T-helper 2 cell treated with Interferon-gamma antibody and Interleukin-4, amounts not matched to agents 5 μg/mL and 100 μg/mL, for 36 hours (primary cell): Measurements from ENCODE around the gene NYAP1.

Experiments used
- DNase-seq: peaks from one replicate; pipeline ENCODE4 v3.0.0; 2021; ENCODE audit warnings: low spot score
- H3K27ac Mint-ChIP-seq: one replicate; pipeline ENCODE4 v1.8.0; 2021; ENCODE audit warnings: mild to moderate bottlenecking, mixed read lengths
- H3K27me3 Mint-ChIP-seq: one replicate; pipeline ENCODE4 v1.8.0; 2021; ENCODE audit warnings: low read depth, mixed read lengths
- H3K36me3 Mint-ChIP-seq: one replicate; pipeline ENCODE4 v1.8.0; 2021; ENCODE audit warnings: low read depth, mixed read lengths
- H3K4me1 Mint-ChIP-seq: one replicate; pipeline ENCODE4 v1.8.0; 2021; ENCODE audit warnings: low read depth, mixed read lengths
- H3K4me3 Mint-ChIP-seq: one replicate; pipeline ENCODE4 v1.8.0; 2022; ENCODE audit warnings: mild to moderate bottlenecking, moderate library complexity, mixed read lengths
- H3K9me3 Mint-ChIP-seq: one replicate; pipeline ENCODE4 v1.8.0; 2021; ENCODE audit warnings: mixed read lengths

The NYAP1 gene

DNA sequence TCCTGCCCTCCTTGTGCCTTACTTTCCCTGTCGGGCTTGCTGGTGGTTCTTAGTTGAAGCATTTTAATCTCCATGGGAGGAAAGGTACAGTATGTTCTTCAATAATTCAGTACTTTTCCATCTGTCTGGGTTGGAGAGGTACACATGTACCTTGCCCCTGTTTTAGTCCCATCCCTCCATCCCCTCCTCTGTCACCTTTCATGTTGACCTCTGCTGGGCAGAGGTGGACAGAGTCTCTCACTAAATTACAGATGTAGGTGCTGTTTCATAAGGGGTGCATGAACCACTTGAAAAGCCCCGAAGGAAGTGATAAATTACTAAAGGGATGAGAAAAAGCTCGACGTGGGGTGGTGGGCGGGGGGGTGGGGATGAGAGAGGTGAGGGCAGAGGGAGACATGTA, 60.7 kb downstream of the NYAP1 start:
- Mint-ChIP-seq H3K4me1 (peaks cover 82% of the 10 kb centered on the region), H3K27ac (peak overlapping the region; percentile 94), H3K27me3 (no peaks in the 10 kb centered on the region), H3K9me3 (no peaks in the 10 kb centered on the region), H3K36me3 (peaks cover 16% of the 10 kb centered on the region), H3K4me3 (peak overlapping the region; percentile 81)
- DNase-seq = no peak
